GM12873 (cell line): Measurements from ENCODE around the gene KCMF1.

Experiments used
- TF ChIP-seq, protein P1 (sequence below): IDR thresholded peaks from 2 replicates; pipeline ENCODE4 v1.5.1; 2012; ENCODE audit warnings: low read depth, mild to moderate bottlenecking, moderate library complexity, low read length, control low read depth; ENCODE audit not compliant: insufficient read depth; ENCODE audit errors: missing control alignments

The KCMF1 gene

GRCh38 chr2:84972207-84972783 lies 1.3 kb downstream of the KCMF1 start:
- TF ChIP-seq, protein P1, sequence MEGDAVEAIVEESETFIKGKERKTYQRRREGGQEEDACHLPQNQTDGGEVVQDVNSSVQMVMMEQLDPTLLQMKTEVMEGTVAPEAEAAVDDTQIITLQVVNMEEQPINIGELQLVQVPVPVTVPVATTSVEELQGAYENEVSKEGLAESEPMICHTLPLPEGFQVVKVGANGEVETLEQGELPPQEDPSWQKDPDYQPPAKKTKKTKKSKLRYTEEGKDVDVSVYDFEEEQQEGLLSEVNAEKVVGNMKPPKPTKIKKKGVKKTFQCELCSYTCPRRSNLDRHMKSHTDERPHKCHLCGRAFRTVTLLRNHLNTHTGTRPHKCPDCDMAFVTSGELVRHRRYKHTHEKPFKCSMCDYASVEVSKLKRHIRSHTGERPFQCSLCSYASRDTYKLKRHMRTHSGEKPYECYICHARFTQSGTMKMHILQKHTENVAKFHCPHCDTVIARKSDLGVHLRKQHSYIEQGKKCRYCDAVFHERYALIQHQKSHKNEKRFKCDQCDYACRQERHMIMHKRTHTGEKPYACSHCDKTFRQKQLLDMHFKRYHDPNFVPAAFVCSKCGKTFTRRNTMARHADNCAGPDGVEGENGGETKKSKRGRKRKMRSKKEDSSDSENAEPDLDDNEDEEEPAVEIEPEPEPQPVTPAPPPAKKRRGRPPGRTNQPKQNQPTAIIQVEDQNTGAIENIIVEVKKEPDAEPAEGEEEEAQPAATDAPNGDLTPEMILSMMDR: no peak

DNA sequence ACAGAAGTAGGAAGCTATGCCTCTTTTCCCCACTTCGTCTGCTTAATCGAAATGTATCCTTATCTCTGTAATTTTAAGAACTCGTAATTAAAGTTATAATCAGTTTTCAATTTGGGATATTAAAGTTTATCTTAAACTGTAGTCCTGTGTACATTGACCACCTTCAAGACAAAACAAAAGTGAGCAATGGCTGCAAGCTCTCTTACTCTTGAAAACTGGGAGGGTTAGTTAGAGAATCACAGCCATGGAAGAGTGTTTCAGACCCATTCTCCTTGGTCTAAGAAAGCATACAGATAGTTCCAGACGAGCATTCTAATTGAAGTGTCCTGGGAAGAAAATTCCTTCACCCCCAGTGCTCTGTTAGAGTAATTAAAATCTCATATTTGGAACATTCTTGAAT lies 2.0 kb downstream of the KCMF1 start:
- TF ChIP-seq, protein P1: no peak

- TF ChIP-seq, protein P1: no peak
Observed at GRCh38 chr2:84980263-84980983, 9.5 kb downstream of the KCMF1 start.

DNA sequence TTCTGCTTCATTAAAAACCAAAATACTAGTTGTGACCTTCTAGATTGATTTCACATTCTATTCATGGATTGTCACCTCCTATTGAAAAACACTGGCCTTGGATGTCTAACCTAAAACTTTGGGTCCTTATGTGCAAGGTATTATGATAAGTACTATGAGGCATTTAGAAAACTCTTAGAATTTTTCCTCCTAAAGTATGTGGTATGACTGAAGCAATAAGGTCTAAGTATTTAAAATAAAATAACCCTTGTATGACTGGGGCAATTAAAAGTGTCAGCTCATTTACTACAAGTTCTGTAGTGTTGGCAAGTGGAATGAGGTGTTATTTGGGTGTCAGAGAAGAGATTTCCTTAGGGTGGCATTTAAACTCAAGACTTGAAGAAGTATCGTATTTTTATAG lies 15.1 kb downstream of the KCMF1 start:
- TF ChIP-seq, protein P1: no peak

DNA sequence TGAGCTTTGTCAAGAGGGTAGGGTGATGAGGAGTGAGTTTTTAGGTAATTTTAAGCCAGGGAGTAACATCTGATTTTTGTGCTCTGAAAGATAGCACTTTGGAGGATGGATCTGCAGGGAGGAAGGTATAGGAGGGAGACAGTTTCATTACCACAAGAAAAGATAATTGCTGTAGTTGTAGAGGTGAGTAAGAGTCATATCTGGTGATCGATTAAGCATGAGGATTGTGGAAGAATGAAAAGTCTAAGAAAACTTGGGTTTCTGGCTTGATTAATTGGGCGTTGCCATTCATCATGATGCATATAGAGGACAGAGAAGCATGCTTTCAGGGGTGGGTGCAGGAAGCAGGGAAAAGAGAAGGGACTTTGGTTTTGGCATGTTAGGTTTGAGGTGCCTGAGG lies 18.5 kb downstream of the KCMF1 start:
- TF ChIP-seq, protein P1: no peak

GRCh38 chr2:84989927-84990326 lies 19.0 kb downstream of the KCMF1 start:
- TF ChIP-seq, protein P1: no peak

DNA sequence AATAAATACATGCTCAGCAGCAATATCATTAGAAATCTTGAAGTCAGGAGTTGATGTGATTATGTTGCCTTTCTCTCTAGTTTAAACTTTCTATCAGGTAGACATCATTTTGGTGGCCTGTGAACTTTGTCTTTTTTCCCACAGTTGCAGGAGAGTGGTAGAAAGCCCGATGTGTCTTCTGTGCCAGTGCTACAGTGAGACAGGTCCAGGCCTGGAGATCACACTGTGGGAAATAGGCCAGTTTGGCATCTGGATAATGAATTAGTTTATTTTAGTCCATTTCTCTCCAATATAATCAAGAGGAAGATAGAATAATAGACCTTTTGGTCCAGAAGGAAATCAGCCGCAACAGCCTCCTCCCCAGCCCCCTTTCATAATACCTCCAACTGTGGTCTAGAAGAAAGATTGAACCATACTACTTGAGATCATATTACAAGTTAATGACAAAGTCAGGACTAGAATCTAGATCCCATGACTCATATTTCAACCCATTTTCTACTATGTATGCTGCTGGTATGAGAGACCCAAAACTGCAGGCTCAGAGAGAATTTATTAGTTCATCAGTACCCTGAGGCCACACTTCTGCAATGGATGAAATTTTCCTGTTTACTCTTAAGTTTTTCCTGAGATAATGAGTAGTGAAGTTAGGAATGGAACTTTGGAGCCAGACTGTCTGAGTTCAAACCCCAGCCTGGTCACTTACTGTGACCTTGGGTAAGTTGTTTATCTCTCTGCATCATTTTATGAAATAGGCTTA lies 20.6 kb downstream of the KCMF1 start:
- TF ChIP-seq, protein P1: no peak
